GM18867 (cell line): Measurements from ENCODE around the gene SLC26A8.
"Not testable (repeated sequence)": the region's sequence is repeated elsewhere in the genome, so short reads cannot be mapped to it uniquely, and the experiment has no call there.

Source experiments
- ATAC-seq: cut with Tn5 transposase; IDR thresholded peaks from one replicate; pipeline ENCODE4 v1.9.1; 2021; ENCODE audit warnings: mild to moderate bottlenecking, moderate library complexity; ENCODE audit not compliant: unreplicated experiment

The SLC26A8 gene

DNA sequence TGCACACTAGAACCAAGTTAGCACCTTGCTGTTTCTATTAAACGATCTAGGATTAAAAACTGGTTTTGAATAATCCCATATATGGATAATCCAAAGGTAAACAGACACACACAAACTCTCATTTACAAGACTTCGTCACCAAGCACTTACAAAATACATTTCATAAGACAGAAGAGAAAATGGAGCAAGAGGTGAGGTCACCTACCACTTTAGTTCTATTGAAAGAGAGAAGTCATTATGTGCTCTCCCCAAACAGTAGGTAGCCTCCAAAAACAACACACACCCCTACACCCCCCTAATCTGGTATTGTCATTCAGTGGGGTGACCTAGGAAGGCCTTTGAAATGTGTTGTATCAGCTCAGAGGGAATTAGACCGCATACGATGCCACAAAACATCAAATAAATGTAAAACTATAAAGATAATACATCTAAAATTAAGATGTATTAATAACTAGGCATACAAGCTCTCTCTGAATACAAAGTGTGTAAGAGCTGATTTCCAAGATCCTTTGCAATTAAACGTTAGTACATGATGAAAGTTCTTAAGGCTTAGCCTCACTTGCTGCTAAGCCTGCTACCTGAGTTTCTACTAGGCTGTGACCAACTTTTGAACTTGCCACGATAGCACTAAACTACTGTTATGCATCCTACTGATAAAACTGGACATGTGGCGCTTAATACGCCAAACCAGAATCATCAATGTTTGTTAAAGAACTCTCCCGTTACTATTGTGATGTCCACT, 105.2 kb downstream of the SLC26A8 start:
- ATAC-seq, result no peak

GRCh38 chr6:35916893-35917292, 107.5 kb downstream of the SLC26A8 start:
- not testable (repeated sequence) for ATAC-seq

DNA sequence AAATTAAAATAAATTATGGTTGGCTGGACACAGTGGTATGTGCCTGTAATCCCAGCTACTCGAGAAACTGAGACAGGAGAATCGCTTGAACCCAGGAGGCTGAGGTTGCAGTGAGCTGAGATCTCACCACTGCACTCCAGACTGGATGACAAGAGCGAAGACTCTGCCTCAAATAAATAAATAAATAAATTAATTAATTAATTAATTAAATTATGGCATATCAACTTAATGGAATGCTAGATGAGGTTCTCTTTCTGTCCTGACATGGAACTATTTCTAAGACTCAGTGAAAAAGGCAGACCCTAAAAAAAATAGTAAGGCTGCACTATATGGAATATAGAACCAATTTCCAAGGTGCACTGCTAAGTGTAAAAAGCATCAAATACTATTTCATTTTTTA, 108.4 kb downstream of the SLC26A8 start:
- ATAC-seq, result no peak

GRCh38 chr6:35914536-35914935, 109.9 kb downstream of the SLC26A8 start:
- ATAC-seq, result no peak

DNA sequence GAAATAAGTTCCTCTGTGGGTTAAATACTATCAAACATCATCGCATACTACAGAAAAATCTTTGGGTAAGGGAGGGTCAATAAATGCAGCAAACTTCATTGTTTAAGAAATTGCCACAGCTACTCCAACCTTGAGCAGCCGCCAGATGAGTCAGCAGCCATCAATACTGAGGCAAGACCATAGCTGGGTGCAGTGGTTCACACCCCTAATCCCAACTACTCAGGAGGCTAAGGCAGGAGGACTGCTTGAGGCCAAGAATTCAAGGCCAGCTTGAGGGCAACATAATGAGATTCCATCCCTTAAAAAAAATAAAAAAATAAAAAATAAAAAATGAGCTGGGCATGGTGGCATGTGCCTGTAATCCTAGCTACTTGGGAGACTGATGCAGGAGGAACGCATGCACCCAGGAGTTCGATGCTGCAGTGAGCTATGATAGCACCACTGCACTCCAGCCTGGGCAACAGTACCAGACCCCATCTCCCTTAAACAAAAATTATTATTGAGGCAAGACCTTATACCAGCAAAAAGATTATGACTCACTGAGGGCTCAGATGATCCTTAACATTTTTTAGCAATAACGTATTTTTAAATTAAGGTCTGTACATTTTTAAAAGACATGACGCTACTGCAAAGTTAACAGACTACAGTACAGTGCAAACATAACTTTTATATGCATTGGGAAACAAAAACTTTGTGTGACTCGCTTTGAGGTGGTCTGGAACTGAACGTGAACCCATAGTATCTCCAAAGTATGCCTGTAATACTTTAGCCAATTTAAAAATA, 112.4 kb downstream of the SLC26A8 start:
- ATAC-seq, result no peak

DNA sequence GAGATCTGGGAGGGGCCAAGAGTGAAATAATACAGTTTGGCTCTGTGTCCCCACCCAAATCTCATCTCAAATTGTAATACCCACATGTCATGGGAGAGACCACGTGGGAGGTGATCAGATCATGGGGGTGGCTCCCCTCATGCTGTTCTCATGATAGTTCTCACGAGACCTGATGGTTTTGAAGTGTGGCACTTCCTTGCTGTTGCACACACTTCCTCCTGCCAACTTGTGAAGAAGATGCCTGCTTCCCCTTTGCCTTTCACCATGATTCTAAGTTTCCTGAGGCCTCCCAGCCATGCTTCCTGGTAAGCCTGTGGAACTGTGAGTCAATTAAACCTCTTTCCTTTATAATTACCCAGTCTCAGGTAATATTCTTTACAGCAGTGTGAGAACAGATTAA, 114.9 kb downstream of the SLC26A8 start:
- not testable (repeated sequence) for ATAC-seq

DNA sequence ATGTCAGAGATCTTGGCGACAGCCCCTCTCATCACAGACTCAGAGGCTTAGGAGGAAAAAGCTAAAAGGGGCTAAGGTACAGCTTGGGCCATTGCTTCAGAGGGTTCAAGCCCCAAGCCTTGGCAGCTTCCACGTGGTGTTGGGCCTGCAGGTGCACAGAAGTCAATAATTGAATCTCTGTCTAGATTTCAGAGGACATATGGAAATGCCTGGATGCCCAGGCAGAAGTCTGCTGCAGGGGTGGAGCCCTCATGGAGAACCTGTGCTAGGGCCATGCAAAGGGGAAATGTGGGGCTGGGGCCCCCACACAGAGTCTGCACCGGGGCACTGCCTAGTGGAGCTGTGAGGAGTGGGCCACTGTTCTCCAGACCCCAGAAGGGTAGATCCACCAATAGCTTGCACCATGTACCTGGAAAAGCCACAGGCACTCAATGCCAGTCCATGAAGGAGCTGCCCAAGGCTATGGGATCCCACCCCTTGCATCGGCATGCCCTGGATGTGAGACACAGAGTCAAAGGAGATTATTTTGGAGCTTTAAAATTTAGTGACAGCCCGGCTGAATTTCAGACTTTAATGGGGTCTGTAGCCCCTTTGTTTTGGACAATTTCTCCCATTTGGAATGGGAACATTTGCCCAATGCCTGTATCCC, 115.6 kb downstream of the SLC26A8 start:
- ATAC-seq, result not testable (repeated sequence)

- ATAC-seq, result no peak
Observed at GRCh38 chr6:35907750-35908149, 116.7 kb downstream of the SLC26A8 start.

- ATAC-seq, result no peak
Observed at GRCh38 chr6:35906499-35906846, 118.0 kb downstream of the SLC26A8 start.

DNA sequence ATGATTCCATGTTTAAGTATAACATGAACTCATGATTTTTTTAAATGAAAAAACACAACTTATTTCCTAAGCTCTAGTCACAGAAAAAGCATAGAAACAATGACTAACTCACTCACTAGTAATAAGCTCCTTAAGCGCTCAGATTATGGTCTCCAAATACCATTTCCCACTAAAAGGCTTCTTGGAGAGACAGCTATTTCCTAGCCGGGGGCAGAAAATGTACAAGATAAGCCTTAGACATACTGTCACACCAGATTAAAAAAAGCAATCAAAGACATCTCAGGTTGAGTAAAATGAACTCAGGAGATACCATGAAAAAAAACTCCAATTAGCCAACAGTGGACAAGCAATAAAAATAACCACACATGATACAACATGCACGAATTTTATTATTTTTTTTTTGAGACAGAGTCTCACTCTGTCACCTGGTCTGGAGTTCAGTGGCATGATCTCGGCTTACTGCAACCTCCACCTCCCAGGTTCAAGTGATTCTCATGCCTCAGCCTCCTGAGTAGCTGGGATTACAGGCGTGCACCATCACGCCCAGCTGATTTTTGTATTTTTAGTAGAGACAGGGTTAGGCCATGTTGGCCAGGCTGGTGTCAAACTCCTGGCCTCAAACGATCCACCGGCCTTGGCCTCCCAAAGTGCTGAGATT, 118.5 kb downstream of the SLC26A8 start:
- no peak for ATAC-seq

- ATAC-seq, result no peak
Observed at GRCh38 chr6:35905141-35905785, 119.2 kb downstream of the SLC26A8 start.

- ATAC-seq, result no peak
Observed at GRCh38 chr6:35903679-35904078, 120.8 kb downstream of the SLC26A8 start.

DNA sequence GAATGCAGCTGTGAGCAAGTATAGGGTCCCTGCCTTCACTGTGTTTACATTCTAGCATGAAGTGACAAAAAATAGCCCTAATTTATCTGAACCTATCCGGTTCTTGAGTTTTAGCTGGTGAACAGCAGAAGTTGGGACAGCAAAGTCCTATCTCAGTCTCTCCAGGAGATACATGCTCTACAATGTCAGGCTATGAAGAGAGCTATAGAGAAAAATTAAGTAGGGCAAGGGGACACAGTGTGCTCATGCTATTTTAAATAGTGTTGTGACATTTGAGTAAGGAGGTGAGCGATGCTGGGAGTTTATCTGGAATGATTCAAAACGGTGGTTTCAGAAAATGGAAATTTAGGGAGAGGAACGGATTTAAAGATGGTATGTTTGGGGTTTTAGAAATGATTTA, 124.0 kb downstream of the SLC26A8 start:
- no peak for ATAC-seq

GRCh38 chr6:35898003-35898402, 126.4 kb downstream of the SLC26A8 start:
- ATAC-seq, result no peak

DNA sequence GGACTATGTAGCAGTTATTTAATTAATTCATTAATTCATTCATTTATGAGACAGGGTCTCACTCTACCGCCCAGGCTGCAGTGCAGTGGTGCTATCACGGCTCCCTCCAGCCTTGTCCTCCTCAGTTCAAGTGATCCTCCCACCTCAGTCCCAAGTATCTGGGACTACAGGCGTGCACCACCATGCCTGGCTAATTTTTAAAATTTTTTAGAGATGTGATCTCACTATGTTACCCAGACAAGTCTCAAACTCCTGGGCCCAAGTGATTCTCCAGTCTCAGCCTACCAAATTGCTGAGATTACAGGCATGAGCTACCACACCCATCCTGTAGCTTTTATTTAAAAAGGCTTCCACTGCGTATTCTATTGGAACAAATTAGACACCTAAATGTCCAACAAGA, 127.0 kb downstream of the SLC26A8 start:
- ATAC-seq, result no peak

DNA sequence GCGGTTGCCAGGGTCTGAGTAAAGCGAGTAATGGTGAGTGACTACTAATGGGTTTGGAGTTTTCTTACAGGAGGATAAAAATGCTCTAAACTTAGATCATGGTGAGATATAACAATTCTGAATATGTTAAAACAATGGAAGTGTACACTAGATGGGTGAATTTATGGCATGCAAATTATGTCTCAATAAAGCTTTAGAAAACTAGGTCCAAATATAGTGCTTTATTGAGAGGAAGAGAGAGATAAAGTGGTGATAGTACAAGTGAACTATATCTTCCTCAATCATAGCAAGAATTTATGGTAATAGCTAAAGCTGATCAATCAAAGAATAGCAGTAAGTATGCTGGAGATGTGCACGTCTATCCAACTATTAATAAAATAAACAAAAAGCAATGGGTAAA, 127.4 kb downstream of the SLC26A8 start:
- no peak for ATAC-seq

GRCh38 chr6:35896228-35896627, 128.2 kb downstream of the SLC26A8 start:
- no peak for ATAC-seq

DNA sequence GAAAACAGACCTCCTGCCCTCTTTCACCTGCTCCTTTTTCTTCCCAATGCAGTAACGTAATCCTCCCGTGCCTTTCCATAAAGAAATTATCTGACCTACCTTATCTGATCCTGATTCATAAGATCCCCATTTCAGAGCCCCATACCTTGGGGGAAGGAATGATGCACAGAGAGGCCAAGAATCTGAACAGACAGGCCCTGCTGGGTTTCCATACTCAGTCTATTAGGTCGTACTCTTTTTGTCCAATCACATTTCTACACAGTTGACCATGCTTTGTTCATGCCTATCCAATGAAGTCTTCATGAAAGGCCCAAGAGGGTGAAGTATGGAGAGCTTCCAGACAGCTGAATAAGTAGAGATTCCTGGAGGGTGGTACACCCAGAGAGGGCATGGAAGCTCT, 128.9 kb downstream of the SLC26A8 start:
- no peak for ATAC-seq

GRCh38 chr6:35894776-35895175, 129.7 kb downstream of the SLC26A8 start:
- no peak for ATAC-seq
